GM18858 (cell line): ENCODE data around the gene TMC1.
"Not testable (repeated sequence)": the region's sequence is repeated elsewhere in the genome, so short reads cannot be mapped to it uniquely, and the experiment has no call there.

Source experiments
- ATAC-seq: cut with Tn5 transposase; IDR thresholded peaks from one replicate; pipeline ENCODE4 v1.9.1; 2021; ENCODE audit not compliant: unreplicated experiment

TMC1 gene

DNA sequence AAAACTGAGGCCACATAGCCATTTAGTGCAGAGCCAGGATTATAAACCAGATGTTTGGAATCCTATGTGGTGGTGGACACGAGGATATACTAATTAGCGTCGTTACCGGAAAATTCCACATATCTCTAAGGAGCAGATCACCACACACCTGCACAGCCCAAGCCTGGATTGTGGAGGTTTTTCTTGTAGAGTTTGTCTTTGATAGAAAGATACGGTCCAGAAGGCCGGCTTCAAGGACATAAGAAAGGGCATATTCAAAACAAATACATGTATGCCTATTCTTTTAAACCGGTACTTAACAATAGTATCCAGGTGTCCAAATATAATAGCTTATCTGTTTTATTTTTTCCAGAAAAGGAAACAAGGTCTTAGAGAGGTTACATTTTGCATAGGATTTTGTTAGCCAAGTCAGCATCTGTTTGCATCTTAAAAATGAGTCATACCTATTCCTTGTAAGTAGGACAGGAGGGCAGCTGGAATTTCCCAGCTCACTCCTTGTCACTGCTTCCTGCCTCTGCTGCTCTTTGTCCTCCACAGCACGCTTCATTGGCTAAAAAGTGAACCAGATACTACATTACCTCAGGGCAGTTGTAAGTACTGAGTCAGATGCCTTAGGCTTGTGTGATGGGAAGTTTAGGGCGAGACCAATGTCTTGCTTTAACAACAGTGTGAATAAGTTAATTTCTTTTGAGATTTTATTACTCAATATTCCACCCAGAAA lies 3.6 kb downstream of the TMC1 start:
- ATAC-seq = peak; percentile 42

DNA sequence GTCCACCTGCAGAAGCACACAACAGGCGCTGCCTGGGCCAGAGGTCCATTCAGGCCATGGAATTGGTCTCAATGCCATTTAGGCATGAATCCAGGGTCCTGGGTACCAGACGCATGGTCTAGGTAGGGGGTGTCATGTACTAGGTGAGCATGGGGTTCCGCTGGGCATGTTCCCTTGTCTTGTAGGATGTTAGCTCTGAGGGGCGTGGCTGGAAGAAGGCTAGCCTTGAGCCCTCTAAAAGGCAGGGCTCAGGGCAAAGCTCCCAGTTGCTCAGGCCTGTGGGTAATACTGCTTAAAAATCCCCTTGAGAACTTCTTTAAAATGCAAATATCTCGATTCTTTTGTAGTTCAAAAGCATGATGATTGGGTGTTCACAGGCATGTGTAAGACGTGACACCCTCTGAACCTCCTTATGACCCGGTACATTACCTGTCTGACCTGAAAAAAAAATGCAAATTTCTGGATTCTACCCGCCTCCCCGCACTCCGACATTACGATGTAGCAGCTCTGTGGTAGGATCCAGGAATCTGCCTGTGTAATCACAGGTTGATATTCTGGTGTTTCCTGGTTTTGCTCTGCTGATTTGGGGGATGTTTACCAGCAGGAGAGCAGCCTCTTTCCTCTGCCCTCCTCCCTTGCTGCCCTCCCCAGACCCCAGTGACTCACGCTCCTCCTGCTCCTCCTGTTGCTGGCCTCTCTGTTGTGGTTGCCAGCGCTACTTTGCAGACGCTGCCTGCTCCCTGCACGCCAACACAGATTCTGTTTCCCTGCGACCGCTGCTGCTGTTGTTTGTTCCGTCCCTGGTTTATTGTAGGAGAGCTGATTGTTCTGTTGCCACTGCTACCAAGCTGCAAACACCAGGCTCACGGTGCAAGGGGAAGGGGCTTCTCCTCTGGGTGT lies 5.7 kb downstream of the TMC1 start:
- peak; percentile 69 for ATAC-seq

- ATAC-seq = no peak
These were observed 6.4 kb downstream of the TMC1 start for GRCh38 chr9:72527801-72528195.

DNA sequence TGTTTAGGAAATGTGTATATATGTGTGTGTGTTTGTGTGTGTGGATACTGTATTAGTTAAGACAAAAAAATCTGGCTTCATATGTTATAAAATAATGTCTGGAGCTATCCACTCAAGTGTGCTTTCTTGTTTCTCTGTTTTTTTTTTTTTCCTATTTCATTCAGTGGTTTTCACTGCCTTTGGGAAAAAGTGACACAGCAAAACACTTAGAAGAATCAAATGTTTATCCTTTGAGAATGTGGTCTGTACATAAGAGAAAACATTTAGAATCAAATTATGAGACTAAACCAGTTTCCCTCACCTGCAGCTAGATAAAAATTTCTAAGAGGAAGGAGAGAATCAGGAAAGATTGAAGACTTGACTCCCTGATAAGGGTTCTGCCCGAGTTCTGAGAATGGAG lies 8.1 kb downstream of the TMC1 start:
- no peak for ATAC-seq

DNA sequence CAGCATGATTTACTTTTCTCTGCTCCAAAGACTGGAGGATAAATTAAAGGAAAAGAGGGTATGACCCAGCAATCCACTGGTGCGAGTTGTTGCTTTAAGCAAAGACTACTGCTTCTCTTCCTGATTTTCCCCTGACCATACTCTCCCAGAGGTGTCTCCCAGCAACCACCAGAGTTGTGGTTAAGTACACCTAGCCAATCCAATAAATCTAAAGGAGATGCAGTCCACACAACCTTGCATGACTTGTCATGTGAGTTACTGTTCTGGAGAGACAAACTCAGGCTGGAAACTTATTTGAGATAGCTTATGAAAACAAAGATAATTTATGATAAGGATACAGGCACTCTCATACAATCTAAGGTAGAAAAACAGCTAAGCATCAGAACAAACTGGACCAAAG lies 11.9 kb downstream of the TMC1 start:
- ATAC-seq = no peak

- ATAC-seq = no peak
These were observed 13.5 kb downstream of the TMC1 start for GRCh38 chr9:72534931-72535330.

DNA sequence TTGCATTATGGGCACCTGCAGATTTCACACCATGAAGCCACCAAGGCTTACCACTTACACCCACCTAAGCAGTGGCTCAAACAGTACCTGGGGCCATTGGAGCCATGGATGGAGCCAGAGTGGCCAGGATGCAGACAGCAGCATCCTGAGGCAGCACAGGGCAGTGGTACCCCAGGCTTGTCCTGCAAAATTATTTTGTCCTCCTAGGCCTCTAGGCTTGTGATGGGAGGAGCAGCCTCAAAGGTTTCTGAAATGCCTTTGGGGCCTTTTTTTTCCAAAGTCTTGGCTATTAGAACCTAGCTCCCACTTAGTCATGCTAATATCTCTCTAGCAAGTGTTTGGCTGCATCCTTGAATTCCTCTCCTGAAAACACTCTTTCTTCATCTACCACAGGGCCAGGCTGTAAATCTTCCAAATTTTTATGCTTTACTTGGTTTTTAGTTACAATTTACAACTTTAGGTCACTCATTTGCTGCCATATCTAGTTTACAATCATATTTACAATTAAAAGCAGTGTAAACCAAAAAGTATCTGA lies 15.7 kb downstream of the TMC1 start:
- ATAC-seq = no peak

DNA sequence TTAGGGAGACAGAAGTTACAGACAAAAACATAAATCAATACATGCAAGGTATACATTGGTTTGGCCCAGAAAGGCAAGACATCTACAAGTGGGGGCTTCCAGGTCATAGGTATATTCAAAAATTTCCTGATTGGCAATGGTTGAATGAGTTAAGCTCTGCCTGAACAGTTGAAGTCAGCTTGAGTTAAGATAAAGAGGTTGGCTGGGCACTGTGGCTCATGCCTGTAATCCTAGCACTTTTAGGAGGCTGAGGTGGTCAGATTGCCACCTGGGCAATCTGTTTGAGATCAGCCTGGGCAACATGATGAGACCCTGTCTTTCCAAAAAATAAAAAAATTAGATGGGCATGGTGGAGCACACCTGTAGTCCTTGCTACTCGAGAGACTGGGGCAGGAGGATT lies 16.3 kb downstream of the TMC1 start:
- ATAC-seq = no peak

DNA sequence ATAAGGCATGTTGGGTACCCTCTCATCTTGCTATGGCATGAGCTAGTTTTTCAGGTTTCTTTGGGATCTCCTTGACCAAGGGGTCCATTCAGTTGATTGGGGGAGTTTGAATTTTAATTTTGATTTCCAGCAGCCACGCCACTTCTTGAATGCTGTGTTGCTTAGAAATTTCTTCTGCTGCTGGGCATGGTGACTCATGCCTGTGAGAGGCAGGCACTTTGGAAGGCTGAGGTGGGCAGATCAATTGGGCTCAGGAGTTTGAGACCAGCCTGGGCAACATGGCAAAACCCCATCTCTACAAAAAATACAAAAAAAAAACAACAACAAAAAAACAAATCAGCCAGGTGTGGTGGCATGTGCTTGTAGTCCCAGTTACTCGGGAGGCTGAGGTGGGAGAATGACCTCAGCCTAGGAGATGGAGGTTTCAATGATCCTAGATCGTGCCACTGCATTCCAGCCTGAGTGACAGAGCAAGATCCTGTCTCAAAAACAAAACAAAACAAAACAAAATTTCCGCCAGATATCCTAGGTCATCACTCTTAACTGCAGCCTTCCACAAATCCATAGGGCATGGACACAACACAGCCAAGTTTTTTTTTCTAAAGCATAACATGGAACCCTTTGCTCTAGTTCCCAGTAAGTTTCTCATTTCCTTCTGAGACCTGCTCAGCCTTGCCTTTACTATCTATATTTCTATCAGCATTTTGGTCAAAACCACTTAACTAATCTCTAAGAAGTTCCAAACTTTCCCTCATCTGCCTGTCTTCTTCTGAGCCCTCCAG lies 17.7 kb downstream of the TMC1 start:
- no peak for ATAC-seq

- ATAC-seq = no peak
These were observed 18.5 kb downstream of the TMC1 start for GRCh38 chr9:72539824-72540347.

DNA sequence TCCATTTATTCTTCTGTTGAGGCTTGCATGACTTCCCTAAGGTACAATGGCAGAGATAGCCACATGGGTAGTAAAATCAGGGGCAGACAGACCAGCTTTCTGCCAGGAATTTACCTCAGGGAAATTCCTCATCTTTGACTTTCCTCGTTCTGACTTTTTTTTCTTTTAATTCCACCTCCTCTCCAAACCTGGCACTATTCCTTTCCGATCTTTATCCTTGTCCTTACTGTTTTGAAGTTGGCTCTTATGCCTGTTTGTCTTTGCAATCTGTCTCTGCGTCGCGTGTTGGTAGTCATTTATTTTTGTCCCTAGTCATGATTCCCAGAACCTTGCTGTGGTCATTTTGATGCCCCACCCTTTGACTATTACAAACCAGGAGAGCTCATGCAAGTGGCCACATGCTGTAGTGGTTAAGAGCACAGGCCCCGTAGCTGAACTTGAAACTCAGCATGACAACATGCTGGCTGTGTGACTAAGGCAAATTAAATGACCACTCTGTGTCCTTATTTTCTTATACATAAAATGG lies 19.0 kb downstream of the TMC1 start:
- ATAC-seq = no peak

- ATAC-seq = not testable (repeated sequence)
These were observed 21.1 kb downstream of the TMC1 start for GRCh38 chr9:72542537-72542833.

- no peak for ATAC-seq
These were observed 21.5 kb downstream of the TMC1 start for GRCh38 chr9:72542917-72543316.

DNA sequence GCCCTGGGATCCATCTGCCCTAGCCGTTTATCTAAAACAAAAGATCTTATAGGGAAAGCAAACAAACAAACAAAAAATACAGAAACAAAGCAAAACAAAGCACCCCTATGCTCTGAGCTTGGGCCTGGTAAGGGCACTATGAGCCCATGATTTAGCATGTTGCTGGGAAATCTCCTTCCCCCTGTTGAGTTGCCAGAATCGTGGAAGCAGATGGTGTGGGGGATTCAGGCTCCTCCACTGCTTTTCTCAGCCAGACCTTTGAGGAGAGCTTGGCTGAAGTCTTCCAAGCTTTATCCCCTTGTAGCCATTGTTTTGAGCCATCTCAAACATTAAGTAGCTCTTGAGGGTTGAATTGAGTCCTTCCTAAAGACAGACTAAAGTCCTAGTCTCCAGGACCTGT lies 29.9 kb downstream of the TMC1 start:
- no peak for ATAC-seq

DNA sequence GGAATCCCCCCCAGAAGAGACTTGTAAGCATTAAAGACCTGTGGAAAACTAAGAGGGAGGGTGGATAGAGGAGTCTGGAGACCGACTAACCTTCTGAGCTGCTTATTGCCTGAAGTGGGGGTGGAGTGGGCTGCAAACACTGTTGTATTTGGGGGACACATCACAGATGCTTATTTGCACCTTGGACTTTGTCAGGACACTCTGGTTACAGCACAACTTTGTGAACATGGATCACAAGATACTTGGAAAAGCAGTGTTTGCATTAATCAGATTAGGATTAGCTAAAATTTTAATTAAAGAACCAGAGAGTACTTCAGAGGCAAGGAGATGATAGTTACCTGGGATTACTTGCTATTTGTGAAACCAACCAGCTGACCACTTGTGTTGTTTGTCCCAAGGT lies 30.9 kb downstream of the TMC1 start:
- ATAC-seq = no peak

DNA sequence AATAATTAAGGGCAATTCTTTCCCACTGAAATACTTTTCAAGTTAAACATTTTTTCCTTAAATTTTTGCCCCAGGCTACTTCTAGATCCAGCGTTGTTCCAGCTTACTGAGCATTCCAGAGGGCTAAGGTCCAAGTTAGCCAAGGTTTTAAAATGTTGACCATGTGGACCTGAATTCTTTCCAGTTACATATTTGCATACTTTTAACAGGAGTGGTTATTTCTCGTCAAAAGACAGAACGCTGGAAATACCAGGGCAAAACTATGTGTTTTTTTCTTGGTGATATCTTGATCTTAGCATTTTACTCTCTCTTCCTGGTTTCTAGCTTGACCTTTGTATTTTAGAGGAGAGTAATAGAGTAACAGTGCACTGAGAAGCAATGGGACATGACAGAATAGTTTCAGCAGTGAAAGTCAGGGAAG lies 32.8 kb downstream of the TMC1 start:
- ATAC-seq = no peak

GRCh38 chr9:72557549-72557948 lies 36.1 kb downstream of the TMC1 start:
- ATAC-seq = no peak

GRCh38 chr9:72560086-72560485 lies 38.7 kb downstream of the TMC1 start:
- no peak for ATAC-seq

GRCh38 chr9:72563806-72564205 lies 42.4 kb downstream of the TMC1 start:
- no peak for ATAC-seq

DNA sequence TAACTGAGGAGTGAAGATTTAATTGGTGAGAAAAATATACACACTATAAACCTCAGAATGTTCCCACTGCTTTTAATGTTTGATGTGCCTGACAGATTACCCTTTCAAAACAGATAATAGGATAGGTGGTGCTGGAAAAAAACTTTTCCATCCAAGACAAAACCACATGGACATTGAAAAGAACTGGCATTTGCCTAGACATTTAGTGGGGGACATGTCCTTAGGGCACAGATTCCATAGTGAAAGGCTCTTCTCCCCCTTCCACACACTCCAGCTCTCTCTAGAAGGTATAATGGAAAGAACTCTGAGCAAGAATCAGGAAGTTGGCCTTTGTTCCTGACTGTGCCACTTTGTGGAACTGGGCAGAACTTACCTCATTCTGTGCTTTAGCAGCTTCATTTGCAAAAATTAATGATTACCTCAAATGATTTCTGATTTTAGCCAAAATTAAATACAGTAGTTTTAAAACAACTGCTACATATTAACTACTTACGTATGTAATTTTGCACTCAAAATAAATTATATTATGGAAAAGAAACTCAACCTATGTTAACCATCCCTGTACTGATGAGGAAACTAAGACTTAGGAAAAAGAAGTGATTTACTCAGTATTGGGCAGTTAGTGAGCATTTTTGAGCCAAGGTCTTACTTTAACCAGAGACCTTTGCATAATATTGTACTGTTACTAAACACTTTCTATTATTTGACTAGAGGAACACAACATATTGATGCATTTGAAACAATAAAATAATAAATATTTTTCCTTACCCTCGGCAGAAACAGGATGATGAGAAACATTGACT lies 43.3 kb downstream of the TMC1 start:
- no peak for ATAC-seq
